Measurements from ENCODE around the gene KCNQ4. TPM values are rescaled to one million over a fixed set of nuclear protein-coding genes. Genes with fewer than 3 reads are reported as not detected.

The KCNQ4 gene
- total RNA-seq, 1 donor from 2014 or later: 0.27 TPM

DNA sequence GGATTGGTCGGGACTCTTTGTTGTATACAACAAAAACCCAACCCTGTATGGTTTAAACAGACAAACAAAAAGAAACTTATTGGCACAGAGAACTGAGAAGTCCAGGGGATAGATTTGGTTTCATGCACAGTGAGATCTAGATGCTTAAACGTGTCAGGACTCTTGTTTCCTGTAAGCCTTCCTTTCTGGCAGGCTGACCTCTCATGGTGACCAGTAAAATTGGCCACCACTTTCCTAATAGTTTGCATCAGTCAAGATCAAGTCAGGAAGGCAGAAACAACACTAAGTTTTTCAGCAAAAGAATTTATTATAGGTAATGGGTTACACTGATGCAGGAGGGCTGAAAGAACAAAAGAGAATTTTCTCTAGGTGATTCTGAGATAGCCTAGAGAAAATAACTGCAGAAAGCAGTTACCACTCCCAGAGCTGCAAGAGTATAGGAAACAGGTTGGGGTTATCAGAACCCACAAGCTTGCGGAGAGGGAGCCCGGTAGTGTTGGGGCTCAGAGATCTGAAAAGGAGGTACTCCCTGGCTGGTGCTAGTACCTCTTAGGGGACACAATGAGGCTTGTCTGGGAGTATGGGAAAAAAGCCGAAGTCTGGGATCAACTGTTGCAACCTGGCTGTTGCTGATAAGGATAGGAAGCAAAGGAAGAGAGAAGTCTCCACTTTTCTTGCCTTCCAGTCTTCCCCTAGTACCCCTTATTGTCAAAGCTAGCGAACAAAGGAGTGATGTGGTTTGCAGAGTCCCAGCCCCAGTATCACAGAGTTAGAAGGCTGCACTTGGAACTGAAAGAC is 57.1 kb downstream of the KCNQ4 start:
- ChIA-PET CTCF (no interaction called here), POLR2A (no interaction called here)
- no peak for TF ChIP-seq CTCF (IDR thresholded peaks at IDR 0.05)
- DNase-seq (no peak), ATAC-seq (ENCODE audit: low read depth) (no peak)
- H3K4me3 Mint-ChIP-seq: no peak overlapping the region
- H3K27ac Mint-ChIP-seq: no peak overlapping the region
- H3K9me3 Mint-ChIP-seq: peaks cover 5% of the 10 kb centered on the region
- intact Hi-C loops (cut with micrococcal nuclease): loop anchor here (2.0 kb wide), 1 partner anchor 16 kb away; no protein-coding TSS in a partner anchor
- H3K4me1 Mint-ChIP-seq: peaks cover 8% of the 10 kb centered on the region
- H3K36me3 Mint-ChIP-seq (ENCODE audit: low read depth): no peaks in the 10 kb centered on the region
- H3K27me3 Mint-ChIP-seq: peaks cover 13% of the 10 kb centered on the region

- Mint-ChIP-seq H3K27ac (no peak overlapping the region), H3K36me3 (ENCODE audit: low read depth) (no peaks in the 10 kb centered on the region), H3K4me1 (peaks cover 8% of the 10 kb centered on the region), H3K27me3 (peaks cover 13% of the 10 kb centered on the region), H3K4me3 (no peak overlapping the region), H3K9me3 (peaks cover 5% of the 10 kb centered on the region)
- ChIA-PET CTCF (no interaction called here), POLR2A (no interaction called here)
- ATAC-seq (ENCODE audit: low read depth): no peak
- intact Hi-C loops (cut with micrococcal nuclease): loop anchor here (2.0 kb wide), 1 partner anchor 17 kb away; no protein-coding TSS in a partner anchor
- no peak for DNase-seq
- TF ChIP-seq CTCF (IDR thresholded peaks at IDR 0.05): no peak
These were observed 58.0 kb downstream of the KCNQ4 start for GRCh38 chr1:40841602-40842001.

GRCh38 chr1:40842207-40842606 is 58.6 kb downstream of the KCNQ4 start:
- intact Hi-C loops (cut with micrococcal nuclease): no loop called here
- Mint-ChIP-seq H3K36me3 (ENCODE audit: low read depth) (no peaks in the 10 kb centered on the region), H3K4me1 (peaks cover 8% of the 10 kb centered on the region), H3K27me3 (peaks cover 13% of the 10 kb centered on the region), H3K27ac (no peak overlapping the region), H3K4me3 (no peak overlapping the region), H3K9me3 (peaks cover 5% of the 10 kb centered on the region)
- POLR2A ChIA-PET: no interaction called here
- DNase-seq: no peak
- CTCF ChIA-PET: interaction anchor here (1.0 kb wide), 1 partner anchor 64 kb away, joined by 3 read pairs; no protein-coding TSS in a partner anchor
- no peak for ATAC-seq (ENCODE audit: low read depth)
- no peak for TF ChIP-seq CTCF (IDR thresholded peaks at IDR 0.05)

DNA sequence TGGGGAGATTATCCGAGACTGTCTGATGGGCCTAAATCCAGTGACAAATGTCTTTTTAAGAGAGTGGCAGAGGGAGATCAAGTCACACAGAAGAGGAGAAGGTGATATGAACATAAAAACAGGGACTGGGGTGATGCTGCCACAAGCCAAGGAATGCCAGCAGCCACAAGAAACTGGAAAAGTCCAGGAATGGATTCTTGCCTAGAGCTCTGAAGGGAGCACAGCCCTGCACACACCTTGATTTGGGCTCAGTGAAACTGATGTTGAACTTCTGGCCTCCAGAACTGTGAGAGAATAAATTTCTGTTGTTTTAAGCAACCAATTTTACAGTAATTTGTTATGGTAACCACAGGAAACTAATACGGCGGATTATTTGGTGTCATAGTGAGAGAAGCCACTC is 59.1 kb downstream of the KCNQ4 start:
- H3K27me3 Mint-ChIP-seq: peaks cover 13% of the 10 kb centered on the region
- H3K9me3 Mint-ChIP-seq: peaks cover 5% of the 10 kb centered on the region
- ATAC-seq (ENCODE audit: low read depth) (no peak), DNase-seq (no peak)
- no peak overlapping the region for H3K27ac Mint-ChIP-seq
- ChIA-PET CTCF (interaction anchor here (1.0 kb wide), 1 partner anchor 65 kb away, joined by 3 read pairs; no protein-coding TSS in a partner anchor), POLR2A (no interaction called here)
- H3K4me1 Mint-ChIP-seq: peaks cover 8% of the 10 kb centered on the region
- intact Hi-C loops (cut with micrococcal nuclease): no loop called here
- H3K36me3 Mint-ChIP-seq (ENCODE audit: low read depth): no peaks in the 10 kb centered on the region
- TF ChIP-seq CTCF (IDR thresholded peaks at IDR 0.05): no peak
- H3K4me3 Mint-ChIP-seq: no peak overlapping the region

DNA sequence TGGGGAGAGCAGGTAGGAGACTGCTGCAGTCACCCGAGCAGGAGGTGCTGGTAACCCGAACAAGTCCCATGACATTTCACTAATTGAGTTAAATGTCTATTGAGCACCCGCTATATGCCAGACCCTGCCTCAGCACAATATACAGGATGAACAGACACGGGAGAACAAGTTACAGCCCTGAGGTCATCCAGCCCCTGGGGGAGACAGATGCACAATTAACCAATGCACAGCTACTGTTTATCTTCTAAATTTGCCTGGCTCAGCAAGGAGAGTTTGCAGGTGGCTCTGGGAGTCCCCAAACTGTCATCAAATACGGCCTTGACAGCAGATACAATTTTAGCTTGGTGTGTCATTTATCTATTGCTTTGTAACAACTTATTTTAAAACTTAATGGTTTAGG is 60.5 kb downstream of the KCNQ4 start:
- peaks cover 8% of the 10 kb centered on the region for H3K4me1 Mint-ChIP-seq
- H3K9me3 Mint-ChIP-seq: peaks cover 5% of the 10 kb centered on the region
- no peak for TF ChIP-seq CTCF (IDR thresholded peaks at IDR 0.05)
- no peak overlapping the region for H3K4me3 Mint-ChIP-seq
- no peaks in the 10 kb centered on the region for H3K36me3 Mint-ChIP-seq (ENCODE audit: low read depth)
- DNase-seq (no peak), ATAC-seq (ENCODE audit: low read depth) (no peak)
- no peak overlapping the region for H3K27ac Mint-ChIP-seq
- ChIA-PET CTCF (interaction anchor here (1.0 to 3.0 kb wide), 2 partner anchors 67 to 70 kb away, joined by 3 to 18 read pairs; no protein-coding TSS in a partner anchor), POLR2A (no interaction called here)
- peaks cover 13% of the 10 kb centered on the region for H3K27me3 Mint-ChIP-seq
- intact Hi-C loops (cut with micrococcal nuclease): no loop called here
